Stimulated activated effector memory CD8-positive, alpha-beta T cell treated with anti-CD3 and anti-CD28 coated beads, Interleukin-12 subunit alpha, Interleukin-12 subunit beta, amount 100 ng/mL, for 72 hours (primary cell): ENCODE measurements around the gene RASA2.

Experiments
- ATAC-seq: fragments of 150-1000 bp; cut with Tn5 transposase; 2 replicates; pipeline ENCODE4 v1.10.0; 2021
- DNase-seq, 2 donors: peaks; one replicate each; pipeline ENCODE4 v3.0.0; 2021 to 2022; ENCODE audit warnings: low spot score in 2 of 2
- H3K27ac Mint-ChIP-seq: one replicate; pipeline ENCODE4 v1.8.0; 2022; ENCODE audit warnings: mild to moderate bottlenecking, mixed read lengths
- H3K36me3 Mint-ChIP-seq: one replicate; pipeline ENCODE4 v1.8.0; 2022; ENCODE audit warnings: mild to moderate bottlenecking, mixed read lengths
- H3K4me1 Mint-ChIP-seq: one replicate; pipeline ENCODE4 v1.8.0; 2022; ENCODE audit warnings: mixed read lengths
- H3K4me3 Mint-ChIP-seq: one replicate; pipeline ENCODE4 v1.8.0; 2022; ENCODE audit warnings: mild to moderate bottlenecking, mixed read lengths
- H3K9me3 Mint-ChIP-seq: one replicate; pipeline ENCODE4 v1.8.0; 2022; ENCODE audit warnings: mixed read lengths

The RASA2 gene

GRCh38 chr3:141486746-141487520 is at the start of gene RASA2:
Gene RASA2, plus strand, starts transcription at chr3:141487027. Its CDS starts 57 bp downstream, at chr3:141487084.
- Mint-ChIP-seq H3K9me3 (no peaks in the 10 kb centered on the region), H3K36me3 (peaks cover 45% of the 10 kb centered on the region), H3K4me1 (peaks cover 62% of the 10 kb centered on the region), H3K27ac (peak within 1 kb of the TSS; percentile 93), H3K4me3 (peak within 1 kb of the TSS; percentile 76)
- ATAC-seq, result peak; percentile 83
- peak; percentile 68 to 91 for DNase-seq

GRCh38 chr3:141439589-141439988 is 47.2 kb upstream of the RASA2 start:
- peaks cover 94% of the 10 kb centered on the region for H3K36me3 Mint-ChIP-seq
- H3K4me3 Mint-ChIP-seq, result peak overlapping the region; percentile 49
- peak; percentile 68 for ATAC-seq
- H3K4me1 Mint-ChIP-seq, result peaks cover 44% of the 10 kb centered on the region
- peak overlapping the region; percentile 87 for H3K27ac Mint-ChIP-seq
- no peaks in the 10 kb centered on the region for H3K9me3 Mint-ChIP-seq
- no peak for DNase-seq

GRCh38 chr3:141440942-141441341 is 45.9 kb upstream of the RASA2 start:
- peaks cover 44% of the 10 kb centered on the region for H3K4me1 Mint-ChIP-seq
- peak overlapping the region; percentile 49 for H3K4me3 Mint-ChIP-seq
- H3K36me3 Mint-ChIP-seq, result peaks cover 98% of the 10 kb centered on the region
- peak overlapping the region; percentile 87 for H3K27ac Mint-ChIP-seq
- DNase-seq (no peak), ATAC-seq (peak; percentile 55)
- H3K9me3 Mint-ChIP-seq, result no peaks in the 10 kb centered on the region

- peak; percentile 67 to 90 for DNase-seq
- ATAC-seq, result peak; percentile 97
- Mint-ChIP-seq H3K36me3 (peaks cover 98% of the 10 kb centered on the region), H3K27ac (peak overlapping the region; percentile 87), H3K4me3 (peak overlapping the region; percentile 49), H3K4me1 (peaks cover 44% of the 10 kb centered on the region), H3K9me3 (no peaks in the 10 kb centered on the region)
Observed at GRCh38 chr3:141441381-141442364, 45.2 kb upstream of the RASA2 start.

GRCh38 chr3:141442446-141442845 is 44.4 kb upstream of the RASA2 start:
- Mint-ChIP-seq H3K4me3 (no peak overlapping the region), H3K9me3 (no peaks in the 10 kb centered on the region), H3K36me3 (peaks cover 99% of the 10 kb centered on the region), H3K4me1 (peaks cover 38% of the 10 kb centered on the region), H3K27ac (no peak overlapping the region)
- DNase-seq (no peak), ATAC-seq (no peak)

- H3K4me3 Mint-ChIP-seq, result no peak overlapping the region
- ATAC-seq, result no peak
- H3K27ac Mint-ChIP-seq, result no peak overlapping the region
- H3K36me3 Mint-ChIP-seq, result peaks cover 99% of the 10 kb centered on the region
- DNase-seq, result no peak
- H3K4me1 Mint-ChIP-seq, result peaks cover 38% of the 10 kb centered on the region
- no peaks in the 10 kb centered on the region for H3K9me3 Mint-ChIP-seq
Observed at GRCh38 chr3:141442914-141443313, 43.9 kb upstream of the RASA2 start.

GRCh38 chr3:141444586-141445285 is 42.1 kb upstream of the RASA2 start:
- H3K36me3 Mint-ChIP-seq, result peaks cover 96% of the 10 kb centered on the region

DNA sequence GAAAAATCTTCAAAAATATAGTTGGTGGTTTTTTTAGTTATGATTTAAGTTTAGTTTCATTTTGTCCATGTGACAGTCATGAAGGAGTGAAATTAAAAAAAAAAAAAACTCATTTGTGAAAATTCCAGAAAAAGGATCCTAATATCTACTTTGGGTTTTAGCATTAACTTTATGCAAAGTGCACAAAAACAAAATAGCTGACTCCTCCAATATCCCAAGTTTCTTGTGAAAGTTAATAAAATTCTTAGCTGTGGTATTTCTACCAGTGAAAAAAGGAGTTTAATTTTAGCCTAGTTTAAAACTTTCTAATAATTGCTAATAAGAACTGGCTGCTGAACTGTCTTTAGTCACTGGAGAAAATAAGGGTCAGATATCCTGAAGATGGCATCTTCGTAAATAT is 40.8 kb upstream of the RASA2 start:
- DNase-seq, result no peak
- no peak overlapping the region for H3K27ac Mint-ChIP-seq
- no peaks in the 10 kb centered on the region for H3K9me3 Mint-ChIP-seq
- no peak for ATAC-seq
- no peak overlapping the region for H3K4me3 Mint-ChIP-seq
- H3K4me1 Mint-ChIP-seq, result peaks cover 14% of the 10 kb centered on the region
- peaks cover 89% of the 10 kb centered on the region for H3K36me3 Mint-ChIP-seq

More at GRCh38 chr3:141444586-141445285, 42.1 kb upstream of the RASA2 start:
- DNase-seq, result peak in 1 of 2 donors; percentile 40
- no peak overlapping the region for H3K4me3 Mint-ChIP-seq
- H3K27ac Mint-ChIP-seq, result no peak overlapping the region
- H3K9me3 Mint-ChIP-seq, result no peaks in the 10 kb centered on the region
- ATAC-seq, result no peak
- H3K4me1 Mint-ChIP-seq, result peaks cover 24% of the 10 kb centered on the region

- Mint-ChIP-seq H3K4me3 (no peak overlapping the region), H3K27ac (no peak overlapping the region), H3K4me1 (peaks cover 9% of the 10 kb centered on the region), H3K36me3 (peaks cover 84% of the 10 kb centered on the region), H3K9me3 (no peaks in the 10 kb centered on the region)
- no peak for ATAC-seq
- peak in 1 of 2 donors; percentile 37 for DNase-seq
Observed at GRCh38 chr3:141446737-141447136, 40.1 kb upstream of the RASA2 start.

DNA sequence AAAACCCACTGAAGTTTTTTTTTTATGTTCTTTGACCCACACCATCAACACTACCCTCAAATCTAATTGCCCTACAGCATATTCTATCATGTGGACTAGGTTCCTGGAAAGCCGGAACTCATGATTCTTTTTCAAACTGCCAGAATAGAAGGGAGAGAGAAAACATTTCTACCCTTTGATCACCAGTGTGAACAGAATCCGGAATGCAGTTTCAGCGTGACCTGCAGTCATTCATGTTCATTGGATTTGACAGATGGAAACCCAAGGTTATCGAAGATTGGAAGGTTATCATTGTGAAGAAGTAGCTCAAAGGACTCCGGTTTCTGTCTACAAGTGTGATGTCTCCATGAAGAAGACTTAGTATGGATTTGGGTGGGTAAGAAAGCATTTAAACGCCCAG is 39.4 kb upstream of the RASA2 start:
- Mint-ChIP-seq H3K27ac (peak overlapping the region; percentile 58), H3K36me3 (peaks cover 78% of the 10 kb centered on the region), H3K4me3 (no peak overlapping the region), H3K4me1 (peaks cover 6% of the 10 kb centered on the region), H3K9me3 (no peaks in the 10 kb centered on the region)
- no peak for ATAC-seq
- no peak for DNase-seq

DNA sequence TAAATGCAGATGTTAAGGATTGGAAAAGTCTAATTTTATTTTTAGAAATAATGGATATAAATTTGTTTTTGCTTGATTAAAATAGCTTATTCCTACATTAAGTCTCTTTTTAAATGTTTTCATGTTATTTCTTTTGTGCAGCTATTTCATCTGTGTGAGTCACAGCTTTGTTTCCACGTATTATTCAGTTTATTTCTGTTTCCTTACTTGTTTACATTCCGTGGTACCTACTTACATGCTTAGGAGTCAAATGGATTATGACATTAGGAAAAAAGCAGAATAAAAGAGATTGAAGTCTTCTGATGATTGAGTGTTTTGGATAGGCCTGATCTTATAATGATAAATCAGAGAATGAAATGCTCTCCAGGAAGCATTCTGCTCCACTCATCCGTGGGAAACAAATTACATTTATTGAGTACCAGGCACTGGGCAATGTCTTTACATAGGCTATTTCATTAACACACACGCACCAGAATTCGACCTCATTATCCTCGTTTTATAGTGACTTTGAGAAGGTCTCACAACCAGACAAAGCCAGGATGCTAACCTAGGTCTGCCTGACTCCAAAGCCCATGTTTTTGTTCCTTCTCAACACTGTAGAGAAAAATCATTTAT is 38.1 kb upstream of the RASA2 start:
- Mint-ChIP-seq H3K36me3 (peaks cover 64% of the 10 kb centered on the region), H3K9me3 (no peaks in the 10 kb centered on the region), H3K27ac (no peak overlapping the region), H3K4me1 (peaks cover 6% of the 10 kb centered on the region), H3K4me3 (no peak overlapping the region)
- ATAC-seq (no peak), DNase-seq (peak in 1 of 2 donors; percentile 35)

- Mint-ChIP-seq H3K4me3 (no peak overlapping the region), H3K27ac (peak overlapping the region; percentile 84), H3K9me3 (no peaks in the 10 kb centered on the region), H3K4me1 (peaks cover 10% of the 10 kb centered on the region), H3K36me3 (peaks cover 57% of the 10 kb centered on the region)
- DNase-seq, result peak in 1 of 2 donors; percentile 42
- no peak for ATAC-seq
Observed at GRCh38 chr3:141449424-141449823, 37.4 kb upstream of the RASA2 start.

GRCh38 chr3:141450727-141451375 is 36.0 kb upstream of the RASA2 start:
- H3K9me3 Mint-ChIP-seq, result no peaks in the 10 kb centered on the region
- no peak overlapping the region for H3K4me3 Mint-ChIP-seq
- DNase-seq, result peak in 1 of 2 donors; percentile 51
- peaks cover 18% of the 10 kb centered on the region for H3K4me1 Mint-ChIP-seq
- peak overlapping the region; percentile 84 for H3K27ac Mint-ChIP-seq
- no peak for ATAC-seq
- H3K36me3 Mint-ChIP-seq, result peaks cover 43% of the 10 kb centered on the region

GRCh38 chr3:141452045-141452444 is 34.8 kb upstream of the RASA2 start:
- H3K9me3 Mint-ChIP-seq, result no peaks in the 10 kb centered on the region
- H3K4me3 Mint-ChIP-seq, result no peak overlapping the region
- DNase-seq (peak in 1 of 2 donors; percentile 56), ATAC-seq (peak; percentile 70)
- H3K27ac Mint-ChIP-seq, result no peak overlapping the region
- peaks cover 31% of the 10 kb centered on the region for H3K36me3 Mint-ChIP-seq
- peaks cover 18% of the 10 kb centered on the region for H3K4me1 Mint-ChIP-seq
